RWPE1 (cell line): ENCODE data around the gene GART.
"Not testable (repeated sequence)": the region's sequence is repeated elsewhere in the genome, so short reads cannot be mapped to it uniquely, and the experiment has no call there.

ENCODE experiments used
- CTCF ChIA-PET: fragments of 350-600 bp; sonication (Branson Sonifier 250); formaldehyde crosslinking; extraction: SDS; loops from one replicate; lab custom pipeline; 2021; lab: Yijun Ruan, JAX
- POLR2A ChIA-PET: fragments of 400-600 bp; formaldehyde crosslinking; extraction: SDS; loops from one replicate; lab custom pipeline; 2020; ENCODE audit warnings: antibody characterized with exemption; ENCODE audit not compliant: low non-redundant PET; lab: Yijun Ruan, JAX
- DNase-seq: peaks from one replicate; pipeline ENCODE4 v3.0.0; 2012; ENCODE audit warnings: low spot score
- H3K27ac ChIP-seq: fragments of 450-650 bp; 2 replicates; pipeline ENCODE4 v1.5.1; 2017
- CTCF ChIP-seq: fragments of 450-650 bp; conservative IDR thresholded peaks from 2 replicates; pipeline ENCODE4 v1.5.1; 2017; ENCODE audit warnings: low read depth, mild to moderate bottlenecking

The GART gene

GRCh38 chr21:33510826-33511225, 31.1 kb downstream of the GART start:
- CTCF ChIA-PET = no interaction called here
- POLR2A ChIA-PET = no interaction called here
- no peak overlapping the region for H3K27ac ChIP-seq
- no peak for DNase-seq
- TF ChIP-seq CTCF = no peak

GRCh38 chr21:33507003-33507402, 34.9 kb downstream of the GART start:
- CTCF ChIA-PET, H3K27ac ChIP-seq, POLR2A ChIA-PET, DNase-seq: not testable (repeated sequence)

GRCh38 chr21:33505833-33506232, 36.1 kb downstream of the GART start:
- no peak for TF ChIP-seq CTCF
- ChIA-PET CTCF (interaction anchor here (0.5 kb wide), 1 partner anchor 30 kb away, joined by 3 read pairs; no protein-coding TSS in a partner anchor), POLR2A (no interaction called here)
- no peak overlapping the region for H3K27ac ChIP-seq
- no peak for DNase-seq

- no peak overlapping the region for H3K27ac ChIP-seq
- ChIA-PET CTCF (no interaction called here), POLR2A (no interaction called here)
- TF ChIP-seq CTCF = no peak
- DNase-seq = no peak
Measured at GRCh38 chr21:33496345-33496744, 45.6 kb downstream of the GART start.

GRCh38 chr21:33495743-33496142, 46.2 kb downstream of the GART start:
- DNase-seq = no peak
- TF ChIP-seq CTCF = no peak
- H3K27ac ChIP-seq = no peak overlapping the region
- ChIA-PET POLR2A (no interaction called here), CTCF (no interaction called here)

GRCh38 chr21:33493756-33494155, 48.2 kb downstream of the GART start:
- TF ChIP-seq CTCF = no peak

GRCh38 chr21:33492571-33492970, 49.3 kb downstream of the GART start:
- ChIA-PET CTCF (no interaction called here), POLR2A (no interaction called here)
- DNase-seq = peak; percentile 13
- H3K27ac ChIP-seq = no peak overlapping the region; the same call in 1 of the 2 replicates
- TF ChIP-seq CTCF = no peak

More at GRCh38 chr21:33493756-33494155, 48.2 kb downstream of the GART start:
- ChIA-PET POLR2A (no interaction called here), CTCF (no interaction called here)
- no peak for DNase-seq
- H3K27ac ChIP-seq = no peak overlapping the region
